Muscle layer of colon (tissue), 2 donors: ENCODE results near the gene GREB1.

Source experiments
- H3K27ac ChIP-seq: one replicate; pipeline ENCODE4 v1.7.0; 2013; ENCODE audit warnings: low read depth, mild to moderate bottlenecking, low read length, moderate library complexity
- H3K27me3 ChIP-seq, 2 donors: one replicate each; pipeline ENCODE4 v1.7.0; 2013; ENCODE audit warnings: low read length in 2 of 2, mild to moderate bottlenecking in 2 of 2; ENCODE audit not compliant: insufficient read depth in 2 of 2, control insufficient read depth in 1 of 2
- H3K36me3 ChIP-seq: one replicate; pipeline ENCODE4 v1.7.0; 2013; ENCODE audit warnings: mild to moderate bottlenecking, low read length; ENCODE audit not compliant: insufficient read depth
- H3K4me1 ChIP-seq: one replicate; pipeline ENCODE4 v1.7.0; 2013; ENCODE audit warnings: mild to moderate bottlenecking, low read length; ENCODE audit not compliant: insufficient read depth
- H3K4me3 ChIP-seq, 2 donors: one replicate each; pipeline ENCODE4 v1.7.0; 2013; ENCODE audit warnings: low read length in 2 of 2, low read depth in 1 of 2, mild to moderate bottlenecking in 1 of 2, moderate library complexity in 1 of 2
- H3K9ac ChIP-seq: one replicate; pipeline ENCODE4 v1.7.0; 2013; ENCODE audit warnings: low read length
- H3K9me3 ChIP-seq: one replicate; pipeline ENCODE4 v1.7.0; 2013; ENCODE audit warnings: mild to moderate bottlenecking, low read length
- donor health status: abdominal sarcoma.
- donor health status: Adenocarcinoma of cecum.

GREB1 gene

GRCh38 chr2:11640132-11640531, 106.3 kb downstream of the GREB1 start:
- H3K36me3 ChIP-seq, result no peaks in the 10 kb centered on the region
- no peaks in the 10 kb centered on the region for H3K9me3 ChIP-seq
- no peaks in the 10 kb centered on the region for H3K4me1 ChIP-seq

DNA sequence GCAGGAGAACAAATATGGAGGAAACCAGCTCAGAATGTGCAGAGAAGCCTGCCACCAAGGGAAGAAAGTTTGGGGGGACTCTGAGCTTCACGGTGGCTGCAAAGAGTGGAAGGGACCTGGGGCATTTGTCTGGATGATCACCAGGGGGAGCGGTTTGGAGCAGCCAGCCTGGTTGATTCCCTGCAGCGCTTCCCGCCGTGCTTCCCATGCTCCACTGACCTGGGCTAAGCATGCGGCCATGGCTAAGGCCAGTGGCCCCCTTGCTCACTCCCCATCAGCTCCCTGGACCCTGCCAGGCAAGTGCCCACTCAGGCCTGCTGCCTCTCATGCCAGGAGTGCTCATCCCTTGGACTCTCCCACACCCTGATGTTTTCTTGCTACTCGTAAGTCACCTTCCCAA, 109.1 kb downstream of the GREB1 start:
- no peak overlapping the region for H3K9ac ChIP-seq
- no peaks in the 10 kb centered on the region for H3K9me3 ChIP-seq
- H3K27ac ChIP-seq, result no peak overlapping the region
- no peaks in the 10 kb centered on the region for H3K27me3 ChIP-seq
- no peaks in the 10 kb centered on the region for H3K4me1 ChIP-seq
- no peak overlapping the region for H3K4me3 ChIP-seq
- no peaks in the 10 kb centered on the region for H3K36me3 ChIP-seq

More at GRCh38 chr2:11640132-11640531, 106.3 kb downstream of the GREB1 start:
- H3K27ac ChIP-seq, result no peak overlapping the region
- no peak overlapping the region for H3K4me3 ChIP-seq
- H3K9ac ChIP-seq, result no peak overlapping the region
- no peaks in the 10 kb centered on the region for H3K27me3 ChIP-seq

GRCh38 chr2:11644293-11644692, 110.4 kb downstream of the GREB1 start:
- no peaks in the 10 kb centered on the region for H3K27me3 ChIP-seq
- no peaks in the 10 kb centered on the region for H3K36me3 ChIP-seq
- H3K9ac ChIP-seq, result no peak overlapping the region
- no peak overlapping the region for H3K4me3 ChIP-seq
- no peak overlapping the region for H3K27ac ChIP-seq
- H3K9me3 ChIP-seq, result no peaks in the 10 kb centered on the region
- H3K4me1 ChIP-seq, result no peaks in the 10 kb centered on the region

- no peaks in the 10 kb centered on the region for H3K36me3 ChIP-seq
- H3K9ac ChIP-seq, result no peak overlapping the region
- H3K4me1 ChIP-seq, result no peaks in the 10 kb centered on the region
- no peaks in the 10 kb centered on the region for H3K9me3 ChIP-seq
- no peak overlapping the region for H3K27ac ChIP-seq
- H3K27me3 ChIP-seq, result no peaks in the 10 kb centered on the region
- H3K4me3 ChIP-seq, result no peak overlapping the region
These were observed 112.7 kb downstream of the GREB1 start for GRCh38 chr2:11646530-11646929.

DNA sequence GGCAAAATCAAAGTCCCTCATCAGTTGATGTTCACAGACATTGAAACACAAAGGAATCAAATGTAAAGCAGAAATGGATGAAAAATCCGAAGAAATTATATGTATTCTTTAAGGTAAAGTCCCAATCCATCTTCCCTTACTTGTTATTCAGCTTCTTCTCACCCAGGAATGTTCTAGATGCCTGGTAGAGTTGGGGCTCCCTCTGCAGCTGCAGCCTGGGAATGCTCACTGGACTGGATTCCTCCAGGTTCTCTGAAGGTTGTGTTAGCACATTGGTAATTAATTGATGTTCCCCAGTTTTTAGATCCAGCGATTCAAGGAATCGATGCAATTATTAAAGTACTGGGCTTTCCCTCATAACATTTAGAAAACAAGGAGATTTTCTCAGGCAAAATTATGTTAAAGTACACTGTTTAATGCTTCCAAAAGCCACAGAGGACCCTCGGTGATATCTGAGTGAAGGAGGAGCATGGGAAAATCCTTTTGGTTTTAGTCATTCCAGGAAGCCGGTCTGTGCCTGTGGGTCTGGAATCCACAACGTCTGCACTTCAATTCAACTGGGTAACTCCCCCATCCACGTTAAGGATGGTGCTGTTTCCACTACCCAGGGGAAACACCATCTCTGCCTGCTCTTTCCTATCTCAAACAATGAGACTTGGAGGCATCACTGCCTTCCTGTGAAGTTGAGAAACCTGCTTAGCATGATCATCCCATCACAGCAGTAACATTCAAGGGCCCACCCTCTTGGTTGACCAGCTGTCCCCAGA, 114.2 kb downstream of the GREB1 start:
- Histone ChIP-seq H3K36me3 (no peaks in the 10 kb centered on the region), H3K9ac (no peak overlapping the region), H3K9me3 (no peaks in the 10 kb centered on the region), H3K4me1 (no peaks in the 10 kb centered on the region), H3K27ac (no peak overlapping the region), H3K4me3 (no peak overlapping the region), H3K27me3 (no peaks in the 10 kb centered on the region)

DNA sequence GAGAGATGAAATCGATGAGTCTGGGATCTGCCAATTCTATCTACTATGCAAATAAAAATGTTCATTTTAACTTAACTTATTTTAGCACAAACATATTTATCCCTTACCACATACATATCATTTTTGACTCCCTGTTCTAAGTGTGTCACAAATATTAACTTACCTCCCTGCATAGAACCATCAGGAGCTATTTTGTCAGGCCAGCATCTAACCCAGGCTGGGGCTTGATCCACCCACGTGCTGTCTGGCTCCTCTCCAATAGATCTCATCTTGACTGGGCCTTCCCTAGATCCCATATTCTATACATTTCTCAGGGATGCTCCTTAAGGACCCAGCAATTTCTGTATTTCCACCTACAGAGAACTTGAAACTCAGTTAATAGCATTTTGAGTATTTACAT, 115.2 kb downstream of the GREB1 start:
- no peaks in the 10 kb centered on the region for H3K36me3 ChIP-seq
- H3K4me3 ChIP-seq, result no peak overlapping the region
- no peaks in the 10 kb centered on the region for H3K27me3 ChIP-seq
- H3K27ac ChIP-seq, result no peak overlapping the region
- H3K4me1 ChIP-seq, result no peaks in the 10 kb centered on the region
- H3K9ac ChIP-seq, result no peak overlapping the region
- H3K9me3 ChIP-seq, result no peaks in the 10 kb centered on the region

- H3K4me1 ChIP-seq, result peaks cover 6% of the 10 kb centered on the region
- no peak overlapping the region for H3K27ac ChIP-seq
- H3K27me3 ChIP-seq, result no peaks in the 10 kb centered on the region
These were observed 118.2 kb downstream of the GREB1 start for GRCh38 chr2:11651856-11652548.

DNA sequence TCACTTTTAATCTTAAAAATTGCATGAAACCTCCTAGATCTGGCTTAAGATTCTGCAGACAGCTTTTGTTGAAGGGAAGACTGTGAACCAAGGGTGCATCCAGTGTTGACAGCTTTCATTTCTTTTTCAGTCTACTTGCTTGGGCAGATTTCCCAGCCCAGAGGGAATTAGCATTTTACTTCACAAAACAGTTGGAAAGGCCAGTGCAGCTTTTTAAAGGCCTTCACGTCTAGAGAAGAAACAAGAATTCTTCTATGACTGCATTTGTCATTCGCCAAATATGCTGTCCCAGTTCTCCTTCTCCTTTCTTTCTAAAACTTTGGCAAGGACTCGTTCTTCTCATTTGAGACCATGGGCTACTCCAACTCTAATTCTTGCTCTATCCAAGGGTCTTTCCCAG, 118.7 kb downstream of the GREB1 start:
- no peaks in the 10 kb centered on the region for H3K27me3 ChIP-seq
- H3K9ac ChIP-seq, result no peak overlapping the region
- H3K27ac ChIP-seq, result no peak overlapping the region

More at GRCh38 chr2:11651856-11652548, 118.2 kb downstream of the GREB1 start:
- H3K36me3 ChIP-seq, result no peaks in the 10 kb centered on the region
- no peak overlapping the region for H3K9ac ChIP-seq
- H3K4me3 ChIP-seq, result no peak overlapping the region
- no peaks in the 10 kb centered on the region for H3K9me3 ChIP-seq

GRCh38 chr2:11655495-11655894, 121.7 kb downstream of the GREB1 start:
- H3K4me1 ChIP-seq, result peaks cover 6% of the 10 kb centered on the region
- no peaks in the 10 kb centered on the region for H3K36me3 ChIP-seq
- H3K4me3 ChIP-seq, result no peak overlapping the region

More for the DNA sequence above, 118.7 kb downstream of the GREB1 start:
- H3K4me1 ChIP-seq, result peaks cover 6% of the 10 kb centered on the region
- no peak overlapping the region for H3K4me3 ChIP-seq
- H3K9me3 ChIP-seq, result no peaks in the 10 kb centered on the region
- no peaks in the 10 kb centered on the region for H3K36me3 ChIP-seq

GRCh38 chr2:11656252-11656651, 122.4 kb downstream of the GREB1 start:
- no peaks in the 10 kb centered on the region for H3K9me3 ChIP-seq
- no peaks in the 10 kb centered on the region for H3K27me3 ChIP-seq
- H3K36me3 ChIP-seq, result no peaks in the 10 kb centered on the region
- no peak overlapping the region for H3K27ac ChIP-seq
- H3K9ac ChIP-seq, result no peak overlapping the region
- no peak overlapping the region for H3K4me3 ChIP-seq
- peaks cover 6% of the 10 kb centered on the region for H3K4me1 ChIP-seq

More at GRCh38 chr2:11655495-11655894, 121.7 kb downstream of the GREB1 start:
- no peaks in the 10 kb centered on the region for H3K9me3 ChIP-seq
- no peaks in the 10 kb centered on the region for H3K27me3 ChIP-seq
- H3K9ac ChIP-seq, result no peak overlapping the region
- no peak overlapping the region for H3K27ac ChIP-seq

DNA sequence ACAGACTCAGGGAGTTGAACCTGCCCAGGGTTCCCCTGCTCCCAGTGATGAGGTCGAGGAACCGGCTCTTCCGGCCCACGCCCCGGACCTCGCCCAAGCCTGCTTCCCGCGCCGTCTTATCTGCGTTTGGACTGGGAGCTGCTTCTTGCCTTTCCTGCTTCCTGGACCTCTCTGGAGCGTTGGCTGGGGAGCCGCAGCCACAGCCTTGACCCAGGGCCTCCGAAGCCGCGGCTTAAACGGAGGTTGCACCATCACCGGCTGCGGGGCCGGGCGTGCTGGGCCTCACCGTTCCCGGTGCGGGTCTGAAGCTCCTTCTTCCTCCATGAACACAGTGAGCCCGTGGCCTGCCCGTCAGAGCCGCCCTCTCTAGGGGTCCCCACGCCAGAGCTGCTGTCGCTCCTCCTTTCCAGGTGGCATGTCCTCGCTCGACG, 122.8 kb downstream of the GREB1 start:
- H3K4me1 ChIP-seq, result peaks cover 6% of the 10 kb centered on the region

More for the DNA sequence above, 122.8 kb downstream of the GREB1 start:
- H3K9ac ChIP-seq, result no peak overlapping the region
- H3K27ac ChIP-seq, result no peak overlapping the region
- no peaks in the 10 kb centered on the region for H3K27me3 ChIP-seq
- H3K36me3 ChIP-seq, result no peaks in the 10 kb centered on the region
- no peak overlapping the region for H3K4me3 ChIP-seq
- no peaks in the 10 kb centered on the region for H3K9me3 ChIP-seq
